BE2C (cell line): ENCODE measurements around the gene NFAM1.

Experiments
- DNase-seq: peaks from one replicate; pipeline ENCODE4 v3.0.0-alpha.2; 2020
- H3K27me3 ChIP-seq: fragments of 250-450 bp; sonication (Bioruptor Pico); 2 replicates; pipeline ENCODE4 v1.5.1; 2020; ENCODE audit warnings: mild to moderate bottlenecking
- H3K36me3 ChIP-seq: fragments of 250-450 bp; sonication (Bioruptor Pico); 2 replicates; pipeline ENCODE4 v1.5.1; 2020; ENCODE audit warnings: mild to moderate bottlenecking
- H3K4me1 ChIP-seq: fragments of 250-450 bp; sonication (Bioruptor Pico); 2 replicates; pipeline ENCODE4 v1.5.1; 2020
- H3K4me3 ChIP-seq: 2 replicates; pipeline ENCODE4 v1.5.1; 2011; ENCODE audit warnings: low read depth, low read length
- H3K9me3 ChIP-seq: fragments of 250-450 bp; sonication (Bioruptor Pico); 2 replicates; pipeline ENCODE4 v1.5.1; 2020
- CTCF ChIP-seq: IDR thresholded peaks from 2 replicates; pipeline ENCODE4 v1.5.1; 2012; ENCODE audit warnings: mild to moderate bottlenecking, low read depth, low read length

NFAM1 gene

GRCh38 chr22:42337356-42337755 is 94.8 kb downstream of the NFAM1 start:
- Histone ChIP-seq H3K4me3 (no peak overlapping the region), H3K9me3 (no peaks in the 10 kb centered on the region), H3K27me3 (no peaks in the 10 kb centered on the region), H3K36me3 (no peaks in the 10 kb centered on the region), H3K4me1 (peaks cover 33% of the 10 kb centered on the region)
- no peak for TF ChIP-seq CTCF
- no peak for DNase-seq

- Histone ChIP-seq H3K4me3 (no peak overlapping the region), H3K36me3 (no peaks in the 10 kb centered on the region), H3K4me1 (peaks cover 33% of the 10 kb centered on the region), H3K9me3 (no peaks in the 10 kb centered on the region), H3K27me3 (no peaks in the 10 kb centered on the region)
- DNase-seq, result no peak
- no peak for TF ChIP-seq CTCF
Observed at GRCh38 chr22:42336527-42337227, 95.5 kb downstream of the NFAM1 start.

GRCh38 chr22:42335839-42336378 is 96.3 kb downstream of the NFAM1 start:
- peak; percentile 60 for DNase-seq
- Histone ChIP-seq H3K36me3 (no peaks in the 10 kb centered on the region), H3K4me1 (peaks cover 33% of the 10 kb centered on the region), H3K9me3 (no peaks in the 10 kb centered on the region), H3K4me3 (no peak overlapping the region), H3K27me3 (no peaks in the 10 kb centered on the region)
- TF ChIP-seq CTCF, result no peak

GRCh38 chr22:42334875-42335512 is 97.2 kb downstream of the NFAM1 start:
- DNase-seq, result no peak
- no peaks in the 10 kb centered on the region for H3K27me3 ChIP-seq
- no peak overlapping the region for H3K4me3 ChIP-seq
- H3K36me3 ChIP-seq, result no peaks in the 10 kb centered on the region
- no peaks in the 10 kb centered on the region for H3K9me3 ChIP-seq
- H3K4me1 ChIP-seq, result peaks cover 27% of the 10 kb centered on the region
- no peak for TF ChIP-seq CTCF

- Histone ChIP-seq H3K27me3 (no peaks in the 10 kb centered on the region), H3K36me3 (no peaks in the 10 kb centered on the region), H3K4me3 (no peak overlapping the region), H3K9me3 (no peaks in the 10 kb centered on the region), H3K4me1 (peaks cover 34% of the 10 kb centered on the region)
- no peak for TF ChIP-seq CTCF
- no peak for DNase-seq
Observed at GRCh38 chr22:42333544-42333943, 98.7 kb downstream of the NFAM1 start.

- H3K4me1 ChIP-seq, result peaks cover 35% of the 10 kb centered on the region
- no peaks in the 10 kb centered on the region for H3K36me3 ChIP-seq
- H3K27me3 ChIP-seq, result no peaks in the 10 kb centered on the region
- H3K9me3 ChIP-seq, result no peaks in the 10 kb centered on the region
- no peak for DNase-seq
- TF ChIP-seq CTCF, result no peak
- H3K4me3 ChIP-seq, result no peak overlapping the region
Observed at GRCh38 chr22:42332089-42332488, 100.1 kb downstream of the NFAM1 start.
